Measurements from ENCODE around the gene PABPC3. TPM values are rescaled to one million over a fixed set of nuclear protein-coding genes. Genes with fewer than 3 reads are reported as not detected.

The PABPC3 gene
- 0.07 to 0.22 TPM (median 0.14 TPM) in 5 replicates for total RNA-seq (2022; extraction: Qiagen RNA extraction; ENCODE audit: low read depth)

GRCh38 chr13:25095851-25096453, at the start of gene PABPC3:
TSS of gene PABPC3 (plus strand) at chr13:25096136. CDS start at chr13:25096199, 63 bp downstream.

Other genes starting within 250 kb of the PABPC3 start
- not detected in 5 replicates for gene AMER2, start 76.2 kb downstream of the PABPC3 start, total RNA-seq (2022; extraction: Qiagen RNA extraction; ENCODE audit: low read depth)
- 4.2 to 9.8 TPM (median 9.1 TPM) in 5 replicates for gene MTMR6, start 191.4 kb downstream of the PABPC3 start, total RNA-seq (2022; extraction: Qiagen RNA extraction; ENCODE audit: low read depth)
- 16.2 to 21.5 TPM (median 20.1 TPM) in 5 replicates for gene NUP58, start 205.5 kb downstream of the PABPC3 start, total RNA-seq (2022; extraction: Qiagen RNA extraction; ENCODE audit: low read depth)

All from A549 treated with RU486 at 1 μM for 4 hours (cell line).